ENCODE data around the gene CALCR. TPM values are rescaled to one million over a fixed set of nuclear protein-coding genes. Genes with fewer than 3 reads are reported as not detected.

CALCR gene
- 5.1 TPM for total RNA-seq

DNA sequence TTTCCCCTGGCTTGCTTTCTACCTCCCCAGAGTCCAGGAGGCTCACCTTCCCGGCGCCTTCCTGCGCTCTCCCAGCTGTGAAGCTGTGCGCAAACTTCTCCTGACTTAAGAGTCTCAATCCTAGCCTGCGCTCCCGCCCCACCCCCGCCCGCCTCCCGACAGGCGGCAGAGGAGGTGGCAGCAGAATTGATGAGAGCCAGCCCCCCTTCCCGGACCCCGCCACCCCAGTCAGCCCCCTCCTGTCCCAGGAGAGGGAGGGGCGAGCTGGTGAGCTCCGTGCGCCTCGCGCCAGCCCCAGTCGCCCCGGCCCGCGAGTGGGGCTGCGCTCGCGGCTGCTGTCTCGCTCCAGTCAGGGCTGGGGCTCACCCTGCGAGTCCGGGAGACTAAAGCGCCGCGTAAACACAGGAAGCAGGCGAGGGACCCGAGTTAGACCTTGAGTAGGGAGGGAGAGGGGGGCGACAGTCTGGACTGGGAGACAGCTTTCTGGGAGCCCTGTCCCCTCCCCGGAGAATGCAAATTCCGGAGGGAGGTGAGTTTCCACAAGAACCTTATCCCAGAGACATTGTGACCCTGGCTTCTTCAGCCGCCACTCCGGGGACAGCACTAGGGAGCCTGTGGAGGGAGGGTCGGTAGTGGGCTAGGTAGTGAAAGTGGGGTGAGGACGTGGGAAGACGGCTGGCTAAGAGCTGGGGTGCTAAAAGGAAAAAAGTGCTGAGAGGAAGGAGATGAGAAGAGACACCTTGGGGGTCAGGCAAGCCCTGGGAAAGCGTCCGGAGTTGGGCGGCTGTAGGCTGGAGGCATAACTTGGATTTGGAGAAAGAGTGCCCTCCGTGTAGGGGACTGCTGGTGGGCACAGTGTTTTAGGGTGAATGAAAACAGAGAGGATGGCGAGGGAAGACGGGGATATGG, at the start of gene CALCR:
CALCR (minus strand) TSS at position 79 of the 909 bp plus-strand sequence. CDS start 87,743 bp downstream, outside the sequence.

Small RNA genes within 50 kb of the gene (small RNA-seq; reads per million reads assigned to genes)
- 31.2 reads per million, percentile 95 among the genes with 10 or more reads in this experiment for gene MIR489
- gene MIR653: 21.7 reads per million, percentile 95 among the genes with 10 or more reads in this experiment
